Mesendoderm (in vitro differentiated cells): ENCODE results near the gene PTMA.

Source experiments
- DNase-seq: peaks from one replicate; pipeline ENCODE4 v3.0.0; 2013
- H2AK5ac ChIP-seq: 2 replicates; pipeline ENCODE4 v1.6.1; 2013; ENCODE audit warnings: low read length, inconsistent platforms
- H2BK120ac ChIP-seq: 2 replicates; pipeline ENCODE4 v1.6.1; 2013; ENCODE audit warnings: low read depth, mild to moderate bottlenecking, low read length, moderate library complexity, mixed read lengths
- H2BK15ac ChIP-seq: replicated peaks from 2 replicates; pipeline ENCODE4 v1.6.1; 2013; ENCODE audit warnings: low read depth, mild to moderate bottlenecking, moderate library complexity
- H2BK5ac ChIP-seq: 2 replicates; pipeline ENCODE4 v1.6.1; 2013; ENCODE audit warnings: low read length, inconsistent platforms
- H3K18ac ChIP-seq: 2 replicates; pipeline ENCODE4 v1.6.1; 2013; ENCODE audit warnings: mild to moderate bottlenecking, low read length, mixed read lengths
- H3K23ac ChIP-seq: one replicate; pipeline ENCODE4 v1.6.1; 2013; ENCODE audit warnings: low read length
- H3K27ac ChIP-seq: 2 replicates; pipeline ENCODE4 v1.5.1; 2013; ENCODE audit warnings: low read depth, mild to moderate bottlenecking, inconsistent platforms, low read length, moderate library complexity
- H3K27me3 ChIP-seq: 2 replicates; pipeline ENCODE4 v1.6.1; 2013; ENCODE audit warnings: low read length, control low read depth, mild to moderate bottlenecking, inconsistent platforms; ENCODE audit not compliant: insufficient read depth, poor library complexity
- H3K36me3 ChIP-seq: 2 replicates; pipeline ENCODE4 v1.6.1; 2013; ENCODE audit warnings: low read length, inconsistent platforms; ENCODE audit not compliant: control insufficient read depth, insufficient read depth
- H3K4ac ChIP-seq: one replicate; pipeline ENCODE4 v1.6.1; 2013; ENCODE audit warnings: low read depth, mild to moderate bottlenecking, low read length, moderate library complexity
- H3K4me1 ChIP-seq: 2 replicates; pipeline ENCODE4 v1.6.1; 2013; ENCODE audit warnings: low read depth, low read length, inconsistent platforms; ENCODE audit not compliant: control insufficient read depth
- H3K4me2 ChIP-seq: 2 replicates; pipeline ENCODE4 v1.6.1; 2013; ENCODE audit warnings: low read length
- H3K4me3 ChIP-seq: 2 replicates; pipeline ENCODE4 v1.5.1; 2013; ENCODE audit warnings: mild to moderate bottlenecking, low read length
- H3K56ac ChIP-seq: one replicate; pipeline ENCODE4 v1.6.1; 2013; ENCODE audit warnings: low read length
- H3K79me1 ChIP-seq: 2 replicates; pipeline ENCODE4 v1.6.1; 2013; ENCODE audit warnings: low read length, inconsistent platforms
- H3K79me2 ChIP-seq: 2 replicates; pipeline ENCODE4 v1.6.1; 2013; ENCODE audit warnings: mild to moderate bottlenecking, low read length; ENCODE audit not compliant: control insufficient read depth, insufficient read depth
- H3K9ac ChIP-seq: 2 replicates; pipeline ENCODE4 v1.6.1; 2013; ENCODE audit warnings: low read length, inconsistent platforms
- H4K5ac ChIP-seq: one replicate; pipeline ENCODE4 v1.6.1; 2013; ENCODE audit warnings: low read length
- H4K8ac ChIP-seq: one replicate; pipeline ENCODE4 v1.6.1; 2013; ENCODE audit warnings: low read depth, mild to moderate bottlenecking, control low read depth, low read length, moderate library complexity
- WGBS: extraction: QIAGEN DNeasy Blood & Tissue Kit; methylation state at CpG from one replicate; pipeline ENCODE4 v1.1.7; 2013; ENCODE audit warnings: low lambda C conversion rate, missing lambda C conversion rate; ENCODE audit not compliant: insufficient coverage; ENCODE audit errors: extremely low coverage; 5-methylcytosine and 5-hydroxymethylcytosine counted together

Gene PTMA

GRCh38 chr2:231673348-231673770 lies 35.0 kb upstream of the PTMA start:
- Histone ChIP-seq H4K5ac (no peak overlapping the region), H3K4ac (peak overlapping the region; percentile 61), H2BK120ac (no peak overlapping the region), H3K79me1 (no peaks in the 10 kb centered on the region), H4K8ac (no peak overlapping the region), H3K4me3 (no peak overlapping the region), H3K4me2 (peak overlapping the region; percentile 38), H3K23ac (no peak overlapping the region), H3K79me2 (no peaks in the 10 kb centered on the region), H2BK15ac (no peak overlapping the region), H2BK5ac (peak overlapping the region; percentile 38), H2AK5ac (no peak overlapping the region), H3K18ac (peak overlapping the region; percentile 90), H3K56ac (peak overlapping the region; percentile 81), H3K27ac (peak overlapping the region; percentile 91), H3K9ac (peak overlapping the region; percentile 65), H3K27me3 (no peaks in the 10 kb centered on the region), H3K4me1 (peaks cover 16% of the 10 kb centered on the region), H3K36me3 (no peaks in the 10 kb centered on the region)
- WGBS = no CpG with 5 or more reads among the region's 6 CpGs
- peak; percentile 99 for DNase-seq

- Histone ChIP-seq H3K18ac (no peak overlapping the region), H3K9ac (peak overlapping the region; percentile 51), H3K4ac (no peak overlapping the region), H2AK5ac (peak overlapping the region; percentile 95), H3K27me3 (no peaks in the 10 kb centered on the region), H4K8ac (no peak overlapping the region), H3K79me1 (no peaks in the 10 kb centered on the region), H3K4me1 (peaks cover 16% of the 10 kb centered on the region), H3K23ac (no peak overlapping the region), H3K56ac (peak overlapping the region; percentile 72), H2BK120ac (no peak overlapping the region), H2BK15ac (no peak overlapping the region), H2BK5ac (no peak overlapping the region), H3K36me3 (no peaks in the 10 kb centered on the region), H4K5ac (no peak overlapping the region), H3K27ac (peak overlapping the region; percentile 0), H3K79me2 (no peaks in the 10 kb centered on the region), H3K4me3 (no peak overlapping the region), H3K4me2 (no peak overlapping the region)
- no CpG with 5 or more reads among the region's 20 CpGs for WGBS
- peak; percentile 93 for DNase-seq
Measured at GRCh38 chr2:231674587-231675338, 33.6 kb upstream of the PTMA start.

DNA sequence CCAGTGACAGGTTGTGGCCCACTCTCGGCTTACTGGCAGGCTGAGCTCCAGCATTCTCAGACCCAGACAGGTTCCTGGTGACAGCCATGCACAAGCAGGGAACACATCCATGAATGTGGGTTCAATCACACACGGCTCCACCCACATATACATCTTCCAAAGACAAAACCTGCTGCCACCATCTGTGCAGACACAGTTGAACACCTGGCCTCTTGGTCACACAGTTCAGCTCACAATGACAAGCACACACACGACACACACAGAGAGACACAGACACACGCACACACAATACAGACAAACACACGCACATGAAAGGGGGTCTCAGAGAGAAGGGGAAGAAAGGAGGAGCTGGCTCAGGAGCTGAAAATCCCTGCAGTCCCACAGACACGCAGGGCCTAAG lies 32.1 kb upstream of the PTMA start:
- H3K79me1 ChIP-seq = no peaks in the 10 kb centered on the region
- H3K56ac ChIP-seq = no peak overlapping the region
- H3K4me2 ChIP-seq = no peak overlapping the region
- no peak overlapping the region for H2BK5ac ChIP-seq
- H3K4me1 ChIP-seq = peaks cover 13% of the 10 kb centered on the region
- H3K79me2 ChIP-seq = no peaks in the 10 kb centered on the region
- H3K27ac ChIP-seq = no peak overlapping the region
- H3K4ac ChIP-seq = no peak overlapping the region
- DNase-seq = no peak
- no peak overlapping the region for H3K9ac ChIP-seq
- no peaks in the 10 kb centered on the region for H3K36me3 ChIP-seq
- H3K27me3 ChIP-seq = no peaks in the 10 kb centered on the region
- no peak overlapping the region for H4K8ac ChIP-seq
- no peak overlapping the region for H2BK120ac ChIP-seq
- H3K23ac ChIP-seq = no peak overlapping the region
- H2AK5ac ChIP-seq = no peak overlapping the region
- H4K5ac ChIP-seq = no peak overlapping the region
- H2BK15ac ChIP-seq = no peak overlapping the region
- H3K4me3 ChIP-seq = no peak overlapping the region
- H3K18ac ChIP-seq = no peak overlapping the region
- no CpG with 5 or more reads among the region's 6 CpGs for WGBS

- no peak overlapping the region for H2BK120ac ChIP-seq
- no peaks in the 10 kb centered on the region for H3K79me1 ChIP-seq
- H3K9ac ChIP-seq = peak overlapping the region; percentile 56
- no peak overlapping the region for H3K23ac ChIP-seq
- H3K56ac ChIP-seq = peak overlapping the region; percentile 77
- H3K4ac ChIP-seq = no peak overlapping the region
- peak; percentile 93 for DNase-seq
- no peak overlapping the region for H3K27ac ChIP-seq
- no peak overlapping the region for H3K4me3 ChIP-seq
- no peak overlapping the region for H2BK15ac ChIP-seq
- no peak overlapping the region for H3K4me2 ChIP-seq
- no peaks in the 10 kb centered on the region for H3K79me2 ChIP-seq
- H4K8ac ChIP-seq = no peak overlapping the region
- no peaks in the 10 kb centered on the region for H3K27me3 ChIP-seq
- H3K4me1 ChIP-seq = peaks cover 8% of the 10 kb centered on the region
- H2BK5ac ChIP-seq = no peak overlapping the region
- 100% methylated on average over 2 of the region's 8 CpGs for WGBS
- no peaks in the 10 kb centered on the region for H3K36me3 ChIP-seq
- H3K18ac ChIP-seq = no peak overlapping the region
- no peak overlapping the region for H4K5ac ChIP-seq
- H2AK5ac ChIP-seq = no peak overlapping the region
Measured at GRCh38 chr2:231677632-231678104, 30.7 kb upstream of the PTMA start.

DNA sequence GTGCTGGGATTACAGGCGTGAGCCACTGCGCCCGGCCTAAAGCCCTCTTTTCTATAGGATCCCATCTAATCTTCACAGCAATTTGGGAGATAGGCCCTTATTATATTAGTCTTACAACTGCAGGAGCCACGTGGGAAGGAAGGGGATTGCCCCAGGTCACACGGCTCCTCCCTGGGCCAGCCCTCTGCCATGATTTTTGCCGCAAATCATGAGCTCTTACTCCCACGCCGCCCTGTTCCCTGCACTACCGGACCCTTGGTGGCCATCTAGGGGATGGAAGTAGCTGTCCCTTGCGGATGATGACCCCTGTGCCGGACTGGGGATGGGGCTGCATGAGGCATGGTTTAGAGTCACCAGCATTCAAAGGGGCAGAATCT lies 28.4 kb upstream of the PTMA start:
- Histone ChIP-seq H3K79me2 (no peaks in the 10 kb centered on the region), H4K5ac (no peak overlapping the region), H4K8ac (no peak overlapping the region), H3K56ac (peak overlapping the region; percentile 82), H3K27ac (peak overlapping the region; percentile 99), H3K79me1 (no peaks in the 10 kb centered on the region), H2AK5ac (peak overlapping the region; percentile 0), H2BK15ac (no peak overlapping the region), H3K36me3 (no peaks in the 10 kb centered on the region), H3K4me3 (no peak overlapping the region), H3K18ac (peak overlapping the region; percentile 28), H3K9ac (peak overlapping the region; percentile 66), H2BK120ac (no peak overlapping the region), H3K23ac (no peak overlapping the region), H3K27me3 (no peaks in the 10 kb centered on the region), H2BK5ac (peak overlapping the region; percentile 42), H3K4ac (peak overlapping the region; percentile 82), H3K4me2 (peak overlapping the region; percentile 65), H3K4me1 (peaks cover 3% of the 10 kb centered on the region)
- peak; percentile 81 for DNase-seq
- no CpG with 5 or more reads among the region's 11 CpGs for WGBS
